HL-60 (cell line): ENCODE measurements around the gene ELMO1.

Source experiments
- DNase-seq, 2 experiments: peaks; one replicate each; pipeline ENCODE4 v3.0.0-alpha.2; 2010 to 2020; ENCODE audit warnings: low read depth in 1 of 2, low spot score in 1 of 2
- H3K27ac ChIP-seq: fragments of 250-450 bp; sonication (Bioruptor Pico); replicated peaks from 2 replicates; pipeline ENCODE4 v1.5.1; 2020; ENCODE audit warnings: mild to moderate bottlenecking, moderate library complexity
- H3K27me3 ChIP-seq: fragments of 250-450 bp; sonication (Bioruptor Pico); 2 replicates; pipeline ENCODE4 v1.5.1; 2021; ENCODE audit warnings: mild to moderate bottlenecking, moderate library complexity; ENCODE audit not compliant: insufficient read depth, poor library complexity, severe bottlenecking
- H3K4me3 ChIP-seq: replicated peaks from 2 replicates; pipeline ENCODE4 v1.5.1; 2011; ENCODE audit warnings: mild to moderate bottlenecking, control low read depth, low read length; ENCODE audit not compliant: insufficient read depth
- GABPA ChIP-seq: IDR thresholded peaks from 2 replicates; pipeline ENCODE4 v1.6.1; 2012; ENCODE audit warnings: low read depth
- POLR2AphosphoS5 ChIP-seq: IDR thresholded peaks from 2 replicates; pipeline ENCODE4 v1.6.1; 2012; ENCODE audit warnings: low read depth
- SPI1 ChIP-seq: IDR thresholded peaks from 2 replicates; pipeline ENCODE4 v1.6.1; 2012; ENCODE audit warnings: low read depth, mild to moderate bottlenecking, borderline replicate concordance
- TF ChIP-seq, protein P1 (sequence below): IDR thresholded peaks from one replicate; pipeline ENCODE4 v1.5.1; 2011; ENCODE audit warnings: low read length, control low read depth, inconsistent platforms; ENCODE audit not compliant: insufficient read depth
- TF ChIP-seq, protein P2 (sequence below): IDR thresholded peaks from 2 replicates; pipeline ENCODE4 v1.6.1; 2012; ENCODE audit warnings: low read depth; ENCODE audit not compliant: insufficient replicate concordance

ELMO1 gene

DNA sequence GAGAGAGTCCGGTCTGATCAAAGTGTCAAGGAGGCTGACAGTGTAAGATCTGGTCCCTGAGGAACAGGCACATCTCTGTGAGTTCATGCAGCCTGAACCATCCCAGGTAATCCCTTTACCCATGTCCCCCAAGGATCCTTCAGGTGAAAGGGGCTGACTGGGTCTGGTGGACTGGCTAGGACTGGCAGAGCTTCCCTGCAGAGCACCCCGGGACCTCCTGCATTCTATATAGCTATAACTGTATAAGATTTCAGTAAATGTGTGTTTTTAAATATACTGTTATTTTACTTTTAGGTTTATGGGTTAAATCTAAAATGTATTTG is 246.8 kb downstream of the ELMO1 start:
- H3K4me3 ChIP-seq, result no peak overlapping the region
- TF ChIP-seq GABPA (no peak), SPI1 (no peak), POLR2AphosphoS5 (no peak)
- TF ChIP-seq, protein P1, sequence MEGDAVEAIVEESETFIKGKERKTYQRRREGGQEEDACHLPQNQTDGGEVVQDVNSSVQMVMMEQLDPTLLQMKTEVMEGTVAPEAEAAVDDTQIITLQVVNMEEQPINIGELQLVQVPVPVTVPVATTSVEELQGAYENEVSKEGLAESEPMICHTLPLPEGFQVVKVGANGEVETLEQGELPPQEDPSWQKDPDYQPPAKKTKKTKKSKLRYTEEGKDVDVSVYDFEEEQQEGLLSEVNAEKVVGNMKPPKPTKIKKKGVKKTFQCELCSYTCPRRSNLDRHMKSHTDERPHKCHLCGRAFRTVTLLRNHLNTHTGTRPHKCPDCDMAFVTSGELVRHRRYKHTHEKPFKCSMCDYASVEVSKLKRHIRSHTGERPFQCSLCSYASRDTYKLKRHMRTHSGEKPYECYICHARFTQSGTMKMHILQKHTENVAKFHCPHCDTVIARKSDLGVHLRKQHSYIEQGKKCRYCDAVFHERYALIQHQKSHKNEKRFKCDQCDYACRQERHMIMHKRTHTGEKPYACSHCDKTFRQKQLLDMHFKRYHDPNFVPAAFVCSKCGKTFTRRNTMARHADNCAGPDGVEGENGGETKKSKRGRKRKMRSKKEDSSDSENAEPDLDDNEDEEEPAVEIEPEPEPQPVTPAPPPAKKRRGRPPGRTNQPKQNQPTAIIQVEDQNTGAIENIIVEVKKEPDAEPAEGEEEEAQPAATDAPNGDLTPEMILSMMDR, result no peak
- TF ChIP-seq, protein P2, sequence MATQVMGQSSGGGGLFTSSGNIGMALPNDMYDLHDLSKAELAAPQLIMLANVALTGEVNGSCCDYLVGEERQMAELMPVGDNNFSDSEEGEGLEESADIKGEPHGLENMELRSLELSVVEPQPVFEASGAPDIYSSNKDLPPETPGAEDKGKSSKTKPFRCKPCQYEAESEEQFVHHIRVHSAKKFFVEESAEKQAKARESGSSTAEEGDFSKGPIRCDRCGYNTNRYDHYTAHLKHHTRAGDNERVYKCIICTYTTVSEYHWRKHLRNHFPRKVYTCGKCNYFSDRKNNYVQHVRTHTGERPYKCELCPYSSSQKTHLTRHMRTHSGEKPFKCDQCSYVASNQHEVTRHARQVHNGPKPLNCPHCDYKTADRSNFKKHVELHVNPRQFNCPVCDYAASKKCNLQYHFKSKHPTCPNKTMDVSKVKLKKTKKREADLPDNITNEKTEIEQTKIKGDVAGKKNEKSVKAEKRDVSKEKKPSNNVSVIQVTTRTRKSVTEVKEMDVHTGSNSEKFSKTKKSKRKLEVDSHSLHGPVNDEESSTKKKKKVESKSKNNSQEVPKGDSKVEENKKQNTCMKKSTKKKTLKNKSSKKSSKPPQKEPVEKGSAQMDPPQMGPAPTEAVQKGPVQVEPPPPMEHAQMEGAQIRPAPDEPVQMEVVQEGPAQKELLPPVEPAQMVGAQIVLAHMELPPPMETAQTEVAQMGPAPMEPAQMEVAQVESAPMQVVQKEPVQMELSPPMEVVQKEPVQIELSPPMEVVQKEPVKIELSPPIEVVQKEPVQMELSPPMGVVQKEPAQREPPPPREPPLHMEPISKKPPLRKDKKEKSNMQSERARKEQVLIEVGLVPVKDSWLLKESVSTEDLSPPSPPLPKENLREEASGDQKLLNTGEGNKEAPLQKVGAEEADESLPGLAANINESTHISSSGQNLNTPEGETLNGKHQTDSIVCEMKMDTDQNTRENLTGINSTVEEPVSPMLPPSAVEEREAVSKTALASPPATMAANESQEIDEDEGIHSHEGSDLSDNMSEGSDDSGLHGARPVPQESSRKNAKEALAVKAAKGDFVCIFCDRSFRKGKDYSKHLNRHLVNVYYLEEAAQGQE, result no peak
- H3K27me3 ChIP-seq, result no peaks in the 10 kb centered on the region
- no peak overlapping the region for H3K27ac ChIP-seq
- DNase-seq, result no peak

DNA sequence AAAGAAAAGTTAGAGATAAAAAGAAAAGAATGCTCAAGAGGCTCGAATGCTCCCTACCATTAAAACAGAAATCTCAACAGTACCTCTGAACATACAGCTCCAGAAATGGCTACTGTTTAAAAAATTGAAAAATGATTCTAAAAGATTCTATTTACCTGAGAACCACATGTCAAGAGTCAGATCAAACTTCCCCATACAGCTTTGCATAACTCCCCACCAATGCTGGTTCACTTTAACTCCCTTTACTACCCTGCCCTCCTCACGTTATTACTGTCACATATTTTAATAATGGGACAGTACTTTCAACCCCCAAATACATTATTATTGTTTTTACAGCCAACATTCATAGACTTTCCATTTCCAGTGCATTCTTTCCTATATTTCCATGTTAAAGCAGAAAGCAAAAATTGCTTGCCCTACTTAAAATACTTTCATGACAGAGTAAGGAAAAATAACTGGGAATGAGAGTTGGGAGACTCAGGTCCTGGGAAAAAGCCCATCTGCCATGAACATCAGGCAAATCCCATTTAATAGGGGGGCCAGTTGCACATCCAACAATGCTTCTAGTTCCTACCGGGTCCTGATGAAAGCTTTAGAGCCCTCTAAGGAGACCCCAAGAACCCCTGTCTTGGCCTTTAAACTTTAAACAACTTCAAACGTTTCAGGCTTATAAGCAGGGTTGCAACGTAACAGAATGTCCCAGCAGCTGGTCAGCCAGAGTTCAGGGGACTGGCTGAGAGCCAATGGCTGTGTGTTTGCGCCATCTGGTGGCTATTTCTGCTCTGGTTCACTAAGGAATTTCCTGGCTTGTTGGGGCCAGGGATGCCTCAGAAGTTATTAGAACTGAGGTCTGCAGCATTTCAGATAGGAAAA is 247.4 kb downstream of the ELMO1 start:
- TF ChIP-seq, protein P2, result no peak
- TF ChIP-seq GABPA (no peak), SPI1 (no peak), POLR2AphosphoS5 (peak; percentile 28; the same call in 1 of the 2 replicates)
- TF ChIP-seq, protein P1, result peak; percentile 82
- Histone ChIP-seq H3K4me3 (no peak overlapping the region), H3K27me3 (no peaks in the 10 kb centered on the region), H3K27ac (no peak overlapping the region)
- DNase-seq, result peak; percentile 42 to 64

DNA sequence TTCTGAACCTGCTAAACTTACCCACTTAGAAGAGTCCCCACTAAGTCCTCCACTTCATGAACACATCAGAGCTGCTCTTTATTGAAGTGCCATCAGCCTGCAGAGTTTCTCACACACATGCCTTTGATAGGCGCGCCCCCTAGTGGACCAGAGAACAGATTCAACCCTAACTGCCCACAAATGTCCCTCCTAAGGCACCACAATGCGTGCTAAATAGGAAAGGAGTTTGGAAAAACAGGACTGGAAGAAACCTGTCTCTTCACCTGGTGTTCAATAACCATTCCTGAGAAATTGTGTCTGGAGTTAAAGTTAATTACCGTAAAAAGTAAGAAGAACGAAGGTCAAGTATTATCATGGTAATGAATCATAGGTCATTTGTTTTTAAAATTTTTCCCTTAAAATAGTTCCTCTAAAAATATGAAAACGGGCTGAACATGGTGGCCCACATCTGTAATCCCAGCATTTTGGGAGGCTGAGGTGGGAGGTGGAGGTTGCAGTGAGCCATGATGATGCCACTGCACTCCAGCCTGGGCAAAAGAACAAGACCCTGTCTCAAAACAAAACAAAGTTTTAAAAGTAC is 249.7 kb downstream of the ELMO1 start:
- no peak overlapping the region for H3K27ac ChIP-seq
- no peaks in the 10 kb centered on the region for H3K27me3 ChIP-seq
- H3K4me3 ChIP-seq, result no peak overlapping the region
- DNase-seq, result peak; percentile 43 to 72
- no peak for TF ChIP-seq GABPA
- TF ChIP-seq, protein P1, result peak; percentile 51
- TF ChIP-seq, protein P2, result no peak
- TF ChIP-seq POLR2AphosphoS5, result no peak
